Measurements from ENCODE around the gene PCDHGC4. TPM values are rescaled to one million over a fixed set of nuclear protein-coding genes. Genes with fewer than 3 reads are reported as not detected.
A peak's percentile ranks its signal among the peaks of the same experiment; 100 is the strongest.

Gene PCDHGC4
- total and polyA plus RNA-seq, 7 donors = 0.06 to 1.2 (median 0.36) TPM; not detected in 1

- no peak for DNase-seq
- H3K9me3 ChIP-seq = no peaks in the 10 kb centered on the region
- no peak for ATAC-seq
- TF ChIP-seq CTCF (IDR thresholded peaks at IDR 0.05) = no peak
- H3K27ac ChIP-seq = no peak overlapping the region
- no peaks in the 10 kb centered on the region for H3K27me3 ChIP-seq (ENCODE audit: insufficient read depth in 3 of 3, low read length in 2 of 3)
- peaks cover 15% of the 10 kb centered on the region for H3K4me1 ChIP-seq
- peaks cover 0 to 5% of the 10 kb centered on the region in 2 donors for H3K36me3 ChIP-seq (ENCODE audit: insufficient read depth in 1 of 2, low read depth in 1 of 2)
- 57 to 66% (median 58%) methylated on average over 4 of the region's 4 CpGs for WGBS, 3 donors
- intact Hi-C loops (cut with DNase I) = no loop called here
- no peak overlapping the region for H3K4me3 ChIP-seq
These were observed 19.4 kb downstream of the PCDHGC4 start for GRCh38 chr5:141504216-141504615.

GRCh38 chr5:141506381-141507155 lies 21.7 kb downstream of the PCDHGC4 start:
- 51 to 60% (median 59%) methylated on average over 8 of the region's 8 CpGs for WGBS, 3 donors
- H3K27me3 ChIP-seq (ENCODE audit: insufficient read depth in 3 of 3, low read length in 2 of 3) = no peaks in the 10 kb centered on the region
- intact Hi-C loops (cut with DNase I) = no loop called here
- no peak for DNase-seq
- no peak for ATAC-seq
- peaks cover 4 to 15% of the 10 kb centered on the region in 2 donors for H3K36me3 ChIP-seq (ENCODE audit: insufficient read depth in 1 of 2, low read depth in 1 of 2)
- peak overlapping the region; percentile 73 for H3K27ac ChIP-seq
- no peak for TF ChIP-seq CTCF (IDR thresholded peaks at IDR 0.05)
- H3K4me1 ChIP-seq = peaks cover 21% of the 10 kb centered on the region
- no peak overlapping the region for H3K4me3 ChIP-seq
- no peaks in the 10 kb centered on the region for H3K9me3 ChIP-seq

GRCh38 chr5:141507387-141508091 lies 22.7 kb downstream of the PCDHGC4 start:
- WGBS, 3 donors = 26 to 27% (median 26%) methylated on average over 11 of the region's 11 CpGs
- Histone ChIP-seq H3K4me3 (no peak overlapping the region), H3K27me3 (ENCODE audit: insufficient read depth in 3 of 3, low read length in 2 of 3) (no peaks in the 10 kb centered on the region), H3K27ac (peak overlapping the region; percentile 73), H3K4me1 (peaks cover 28% of the 10 kb centered on the region), H3K9me3 (no peaks in the 10 kb centered on the region), H3K36me3 (ENCODE audit: insufficient read depth in 1 of 2, low read depth in 1 of 2) (peaks cover 6 to 18% of the 10 kb centered on the region in 2 donors)
- DNase-seq (peak; percentile 64 to 78), ATAC-seq (peak; percentile 28 to 58 (median 48))
- no peak for TF ChIP-seq CTCF (IDR thresholded peaks at IDR 0.05)
- intact Hi-C loops (cut with DNase I) = no loop called here

- peaks cover 6 to 18% of the 10 kb centered on the region in 2 donors for H3K36me3 ChIP-seq (ENCODE audit: insufficient read depth in 1 of 2, low read depth in 1 of 2)
- H3K27ac ChIP-seq = peak overlapping the region; percentile 73
- no peaks in the 10 kb centered on the region for H3K9me3 ChIP-seq
- H3K4me3 ChIP-seq = peak overlapping the region; percentile 40
- TF ChIP-seq CTCF (IDR thresholded peaks at IDR 0.05) = no peak
- no peaks in the 10 kb centered on the region for H3K27me3 ChIP-seq (ENCODE audit: insufficient read depth in 3 of 3, low read length in 2 of 3)
- intact Hi-C loops (cut with DNase I) = no loop called here
- ATAC-seq (no peak), DNase-seq (no peak)
- H3K4me1 ChIP-seq = peaks cover 35% of the 10 kb centered on the region
- 30 to 39% (median 39%) methylated on average over 9 of the region's 9 CpGs for WGBS, 3 donors
These were observed 23.6 kb downstream of the PCDHGC4 start for GRCh38 chr5:141508440-141508797.

All from psoas muscle (tissue), 8 donors.